Esophagus squamous epithelium (tissue), 4 donors: Measurements from ENCODE around the gene KCNK10.

ENCODE experiments used
- POLR2A ChIP-seq, 4 donors: fragments of 450-650 bp; IDR thresholded peaks; one replicate each; pipeline ENCODE4 v1.6.1; 2017; ENCODE audit warnings: antibody characterized with exemption in 4 of 4, mild to moderate bottlenecking in 4 of 4, moderate library complexity in 3 of 4
- TF ChIP-seq, protein P1 (sequence below), 6 experiments: fragments of 450-650 bp in 4 of 6; fragments of 200-600 bp in 2 of 6; sonication (generic) in 2 of 6; IDR thresholded peaks; one replicate each; pipeline ENCODE4 v1.5.1; 2016 to 2019; ENCODE audit warnings: antibody characterized with exemption in 6 of 6, mild to moderate bottlenecking in 4 of 6, moderate library complexity in 4 of 6

DNA sequence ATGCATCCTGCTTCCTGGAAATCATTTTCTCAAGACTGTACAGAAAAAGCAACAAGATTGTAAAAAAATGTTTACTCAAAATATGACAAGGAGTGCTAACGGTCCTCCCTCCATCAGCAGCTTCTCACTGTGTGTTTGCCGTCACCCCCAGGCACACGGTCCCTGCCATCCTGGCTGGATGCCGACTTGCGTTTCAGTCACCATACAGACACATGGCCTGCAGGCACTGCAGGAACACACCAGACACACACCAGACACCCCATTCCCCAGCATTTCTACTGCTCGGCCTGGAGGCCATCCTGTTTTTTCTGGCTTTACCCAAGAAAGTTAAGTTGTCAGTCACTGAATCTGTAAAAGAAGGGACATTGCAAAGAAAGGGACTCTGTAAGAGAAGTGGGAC is 10.8 kb downstream of the KCNK10 start:
- TF ChIP-seq, protein P1, sequence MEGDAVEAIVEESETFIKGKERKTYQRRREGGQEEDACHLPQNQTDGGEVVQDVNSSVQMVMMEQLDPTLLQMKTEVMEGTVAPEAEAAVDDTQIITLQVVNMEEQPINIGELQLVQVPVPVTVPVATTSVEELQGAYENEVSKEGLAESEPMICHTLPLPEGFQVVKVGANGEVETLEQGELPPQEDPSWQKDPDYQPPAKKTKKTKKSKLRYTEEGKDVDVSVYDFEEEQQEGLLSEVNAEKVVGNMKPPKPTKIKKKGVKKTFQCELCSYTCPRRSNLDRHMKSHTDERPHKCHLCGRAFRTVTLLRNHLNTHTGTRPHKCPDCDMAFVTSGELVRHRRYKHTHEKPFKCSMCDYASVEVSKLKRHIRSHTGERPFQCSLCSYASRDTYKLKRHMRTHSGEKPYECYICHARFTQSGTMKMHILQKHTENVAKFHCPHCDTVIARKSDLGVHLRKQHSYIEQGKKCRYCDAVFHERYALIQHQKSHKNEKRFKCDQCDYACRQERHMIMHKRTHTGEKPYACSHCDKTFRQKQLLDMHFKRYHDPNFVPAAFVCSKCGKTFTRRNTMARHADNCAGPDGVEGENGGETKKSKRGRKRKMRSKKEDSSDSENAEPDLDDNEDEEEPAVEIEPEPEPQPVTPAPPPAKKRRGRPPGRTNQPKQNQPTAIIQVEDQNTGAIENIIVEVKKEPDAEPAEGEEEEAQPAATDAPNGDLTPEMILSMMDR (IDR thresholded peaks at IDR 0.05), result no peak
- TF ChIP-seq POLR2A (IDR thresholded peaks at IDR 0.05), result no peak
